GM19239 (cell line): ENCODE measurements around the gene PNKD.
"Not testable (repeated sequence)": the region's sequence is repeated elsewhere in the genome, so short reads cannot be mapped to it uniquely, and the experiment has no call there.

Experiments
- DNase-seq: peaks from one replicate; pipeline ENCODE4 v3.0.0; 2011; ENCODE audit warnings: low spot score; ENCODE audit not compliant: insufficient read length
- FAIRE-seq: peaks from 2 replicates; lab custom pipeline; 2011; peaks lifted over from hg19 to GRCh38; lab: Jason Lieb, UNC

PNKD gene

GRCh38 chr2:218290316-218291261 is 20.3 kb downstream of the PNKD start:
- FAIRE-seq (peak; percentile 91), DNase-seq (peak; percentile 85)

GRCh38 chr2:218291318-218292047 is 21.2 kb downstream of the PNKD start:
- no peak for DNase-seq
- peak; percentile 37 for FAIRE-seq

- no peak for FAIRE-seq
- DNase-seq = peak; percentile 74
Observed at GRCh38 chr2:218292048-218293014, 22.0 kb downstream of the PNKD start, which contains the start of gene TMBIM1. TSS of gene TMBIM1 (minus strand) at chr2:218292503. CDS start at chr2:218282141, 10,362 bp downstream.

- DNase-seq = no peak
- no peak for FAIRE-seq
Observed at GRCh38 chr2:218293715-218294429, 23.6 kb downstream of the PNKD start.

- DNase-seq = no peak
- FAIRE-seq = no peak
Observed at GRCh38 chr2:218294430-218295022, 24.2 kb downstream of the PNKD start.

- no peak for DNase-seq
- no peak for FAIRE-seq
Observed at GRCh38 chr2:218295029-218295428, 24.7 kb downstream of the PNKD start.

- DNase-seq (no peak), FAIRE-seq (no peak)
Observed at GRCh38 chr2:218296200-218296599, 25.9 kb downstream of the PNKD start.

GRCh38 chr2:218296847-218297246 is 26.5 kb downstream of the PNKD start:
- DNase-seq (no peak), FAIRE-seq (no peak)

GRCh38 chr2:218298314-218298875 is 28.1 kb downstream of the PNKD start:
- DNase-seq = no peak
- FAIRE-seq = no peak

GRCh38 chr2:218300141-218300540 is 29.8 kb downstream of the PNKD start:
- no peak for DNase-seq
- no peak for FAIRE-seq

GRCh38 chr2:218301176-218301819 is 31.0 kb downstream of the PNKD start:
- FAIRE-seq = peak; percentile 96
- peak; percentile 64 for DNase-seq

GRCh38 chr2:218305383-218305782 is 35.1 kb downstream of the PNKD start:
- FAIRE-seq = no peak
- no peak for DNase-seq

- FAIRE-seq = no peak
- DNase-seq = no peak
Observed at GRCh38 chr2:218306184-218306920, 36.0 kb downstream of the PNKD start.

- no peak for FAIRE-seq
Observed at GRCh38 chr2:218307415-218308090, 37.2 kb downstream of the PNKD start.

GRCh38 chr2:218310853-218311540 is 40.7 kb downstream of the PNKD start:
- DNase-seq (no peak), FAIRE-seq (no peak)

More at GRCh38 chr2:218307415-218308090, 37.2 kb downstream of the PNKD start:
- DNase-seq = no peak

- not testable (repeated sequence) for FAIRE-seq, DNase-seq
Observed at GRCh38 chr2:218311541-218312266, 41.4 kb downstream of the PNKD start.
